Retinal pigment epithelial cell (primary cell): Measurements from ENCODE around the gene PER3.

Experiments
- DNase-seq: peaks from one replicate; pipeline ENCODE4 v3.0.0-alpha.2; 2010; ENCODE audit warnings: low read depth
- H3K4me3 ChIP-seq: 2 replicates; pipeline ENCODE4 v1.5.1; 2011; ENCODE audit warnings: mild to moderate bottlenecking, low read length, control low read depth, moderate library complexity
- CTCF ChIP-seq: conservative IDR thresholded peaks from 2 replicates; pipeline ENCODE4 v1.5.1; 2011; ENCODE audit warnings: low read depth, low read length, control low read depth, inconsistent platforms

Gene PER3

GRCh38 chr1:7783826-7784491 is at the start of gene PER3:
TSS of gene PER3 (plus strand) at chr1:7784291. CDS start at chr1:7784878, 587 bp downstream.
- H3K4me3 ChIP-seq, result peak within 1 kb of the TSS; percentile 56
- DNase-seq, result peak; percentile 87
- TF ChIP-seq CTCF, result no peak

- DNase-seq, result no peak
- H3K4me3 ChIP-seq, result no peak overlapping the region
- TF ChIP-seq CTCF, result no peak
Measured at GRCh38 chr1:7738044-7738443, 46.0 kb upstream of the PER3 start.

GRCh38 chr1:7743346-7743745 is 40.7 kb upstream of the PER3 start:
- no peak for DNase-seq
- no peak overlapping the region for H3K4me3 ChIP-seq
- TF ChIP-seq CTCF, result no peak

- no peak for DNase-seq
- H3K4me3 ChIP-seq, result no peak overlapping the region
- TF ChIP-seq CTCF, result no peak
Measured at GRCh38 chr1:7744882-7745281, 39.2 kb upstream of the PER3 start.

- H3K4me3 ChIP-seq, result no peak overlapping the region
- TF ChIP-seq CTCF, result no peak
- DNase-seq, result no peak
Measured at GRCh38 chr1:7745783-7746182, 38.3 kb upstream of the PER3 start.

- H3K4me3 ChIP-seq, result no peak overlapping the region
- no peak for TF ChIP-seq CTCF
- no peak for DNase-seq
Measured at GRCh38 chr1:7747605-7748004, 36.5 kb upstream of the PER3 start.

GRCh38 chr1:7749126-7749525 is 35.0 kb upstream of the PER3 start:
- no peak for TF ChIP-seq CTCF
- DNase-seq, result no peak
- no peak overlapping the region for H3K4me3 ChIP-seq
